Hematopoietic multipotent progenitor cell treated with erythropoietin and hydrocortisone succinate and interleukin-3 and kit ligand, for 17 days (in vitro differentiated cells): ENCODE data around the gene RMRP.

Experiments
- DNase-seq: peaks from one replicate; pipeline ENCODE4 v3.0.0-alpha.2; 2015; ENCODE audit warnings: low spot score

RMRP gene

GRCh38 chr9:35657546-35658136, at the start of gene RMRP:
Gene RMRP, minus strand, starts transcription at chr9:35658019.
- DNase-seq = peak; percentile 95

GRCh38 chr9:35706951-35707350, 49.1 kb upstream of the RMRP start:
- DNase-seq = no peak

- DNase-seq = no peak
These were observed 48.1 kb upstream of the RMRP start for GRCh38 chr9:35705836-35706430.

GRCh38 chr9:35705372-35705771, 47.6 kb upstream of the RMRP start:
- no peak for DNase-seq

GRCh38 chr9:35703906-35704672, 46.3 kb upstream of the RMRP start:
- DNase-seq = no peak

GRCh38 chr9:35702696-35703095, 44.9 kb upstream of the RMRP start:
- no peak for DNase-seq

- no peak for DNase-seq
These were observed 43.1 kb upstream of the RMRP start for GRCh38 chr9:35700942-35701341.

- DNase-seq = no peak
These were observed 42.2 kb upstream of the RMRP start for GRCh38 chr9:35700031-35700430.

- DNase-seq = no peak
These were observed 40.4 kb upstream of the RMRP start for GRCh38 chr9:35698231-35698630.

GRCh38 chr9:35697486-35697885, 39.7 kb upstream of the RMRP start:
- DNase-seq = no peak

GRCh38 chr9:35696520-35697215, 38.8 kb upstream of the RMRP start:
- DNase-seq = peak; percentile 71

GRCh38 chr9:35695943-35696401, 38.2 kb upstream of the RMRP start:
- no peak for DNase-seq

- DNase-seq = no peak
These were observed 34.0 kb upstream of the RMRP start for GRCh38 chr9:35691757-35692301.

- DNase-seq = no peak
These were observed 33.5 kb upstream of the RMRP start for GRCh38 chr9:35691334-35691650.

- DNase-seq = no peak
These were observed 33.0 kb upstream of the RMRP start for GRCh38 chr9:35690614-35691333.

- DNase-seq = no peak
These were observed 32.4 kb upstream of the RMRP start for GRCh38 chr9:35690294-35690613.

- no peak for DNase-seq
These were observed 31.9 kb upstream of the RMRP start, which contains the start of gene TPM2 for GRCh38 chr9:35689542-35690293. Gene TPM2, minus strand, starts transcription at chr9:35689925. Its CDS starts 108 bp downstream, at chr9:35689817.

GRCh38 chr9:35688558-35689541, 31.0 kb upstream of the RMRP start:
- DNase-seq = no peak

GRCh38 chr9:35687972-35688557, 30.2 kb upstream of the RMRP start:
- DNase-seq = no peak

GRCh38 chr9:35687306-35687705, 29.5 kb upstream of the RMRP start:
- DNase-seq = no peak
